GM06990 (cell line): Measurements from ENCODE around the gene PRKCB.
A peak's percentile ranks its signal among the peaks of the same experiment; 100 is the strongest.

ENCODE experiments used
- DNase-seq: peaks from one replicate; pipeline ENCODE4 v3.0.0-alpha.2; 2011; ENCODE audit not compliant: insufficient read length; ENCODE audit errors: extremely low read depth
- H3K27me3 ChIP-seq: replicated peaks from 2 replicates; pipeline ENCODE4 v1.6.0; 2011; ENCODE audit warnings: low read length; ENCODE audit not compliant: control insufficient read depth, insufficient read depth
- H3K36me3 ChIP-seq: 2 replicates; pipeline ENCODE4 v1.5.1; 2011; ENCODE audit warnings: low read length; ENCODE audit not compliant: control insufficient read depth, insufficient read depth
- H3K4me3 ChIP-seq: replicated peaks from 2 replicates; pipeline ENCODE4 v1.5.1; 2011; ENCODE audit warnings: low read depth, mild to moderate bottlenecking, control low read depth, low read length
- TF ChIP-seq, protein P1 (sequence below): IDR thresholded peaks from 2 replicates; pipeline ENCODE4 v1.5.1; 2011; ENCODE audit warnings: low read length, control low read depth, mild to moderate bottlenecking, inconsistent platforms; ENCODE audit not compliant: insufficient read depth, poor library complexity, severe bottlenecking

Gene PRKCB

DNA sequence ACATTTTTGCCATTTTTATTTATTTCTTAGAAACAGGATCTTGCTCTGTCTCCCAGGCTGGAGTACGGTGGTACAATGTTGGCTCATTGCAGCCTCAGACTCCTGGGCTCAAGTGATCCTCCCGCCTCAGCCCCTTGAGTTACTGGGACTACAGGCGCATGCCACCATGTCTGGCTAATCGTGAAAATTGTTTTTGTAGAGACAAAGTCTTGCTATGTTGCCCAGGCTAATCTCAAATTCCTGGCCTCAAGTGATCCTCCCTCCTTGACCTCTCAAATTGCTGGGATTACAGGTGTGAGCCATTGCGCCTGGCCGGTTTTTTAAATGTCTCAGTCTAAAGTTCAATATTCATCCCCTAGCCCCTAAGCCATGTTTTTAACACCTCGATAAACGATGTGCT lies 237.5 kb downstream of the PRKCB start:
- Histone ChIP-seq H3K27me3 (no peaks in the 10 kb centered on the region), H3K36me3 (peaks cover 5% of the 10 kb centered on the region), H3K4me3 (no peak overlapping the region)
- TF ChIP-seq, protein P1, sequence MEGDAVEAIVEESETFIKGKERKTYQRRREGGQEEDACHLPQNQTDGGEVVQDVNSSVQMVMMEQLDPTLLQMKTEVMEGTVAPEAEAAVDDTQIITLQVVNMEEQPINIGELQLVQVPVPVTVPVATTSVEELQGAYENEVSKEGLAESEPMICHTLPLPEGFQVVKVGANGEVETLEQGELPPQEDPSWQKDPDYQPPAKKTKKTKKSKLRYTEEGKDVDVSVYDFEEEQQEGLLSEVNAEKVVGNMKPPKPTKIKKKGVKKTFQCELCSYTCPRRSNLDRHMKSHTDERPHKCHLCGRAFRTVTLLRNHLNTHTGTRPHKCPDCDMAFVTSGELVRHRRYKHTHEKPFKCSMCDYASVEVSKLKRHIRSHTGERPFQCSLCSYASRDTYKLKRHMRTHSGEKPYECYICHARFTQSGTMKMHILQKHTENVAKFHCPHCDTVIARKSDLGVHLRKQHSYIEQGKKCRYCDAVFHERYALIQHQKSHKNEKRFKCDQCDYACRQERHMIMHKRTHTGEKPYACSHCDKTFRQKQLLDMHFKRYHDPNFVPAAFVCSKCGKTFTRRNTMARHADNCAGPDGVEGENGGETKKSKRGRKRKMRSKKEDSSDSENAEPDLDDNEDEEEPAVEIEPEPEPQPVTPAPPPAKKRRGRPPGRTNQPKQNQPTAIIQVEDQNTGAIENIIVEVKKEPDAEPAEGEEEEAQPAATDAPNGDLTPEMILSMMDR = no peak
- no peak for DNase-seq

- peaks cover 3% of the 10 kb centered on the region for H3K36me3 ChIP-seq
- H3K27me3 ChIP-seq = no peaks in the 10 kb centered on the region
- TF ChIP-seq, protein P1 = no peak
- no peak overlapping the region for H3K4me3 ChIP-seq
- no peak for DNase-seq
Measured at GRCh38 chr16:24074574-24074973, 238.8 kb downstream of the PRKCB start.

GRCh38 chr16:24075302-24075701 lies 239.5 kb downstream of the PRKCB start:
- Histone ChIP-seq H3K27me3 (no peaks in the 10 kb centered on the region), H3K4me3 (no peak overlapping the region), H3K36me3 (peaks cover 3% of the 10 kb centered on the region)
- no peak for DNase-seq
- TF ChIP-seq, protein P1 = no peak

GRCh38 chr16:24075931-24076716 lies 240.3 kb downstream of the PRKCB start:
- TF ChIP-seq, protein P1 = no peak
- H3K27me3 ChIP-seq = no peaks in the 10 kb centered on the region
- H3K4me3 ChIP-seq = no peak overlapping the region
- H3K36me3 ChIP-seq = peaks cover 3% of the 10 kb centered on the region
- DNase-seq = peak; percentile 41

- no peak for DNase-seq
- Histone ChIP-seq H3K36me3 (peaks cover 3% of the 10 kb centered on the region), H3K27me3 (no peaks in the 10 kb centered on the region), H3K4me3 (no peak overlapping the region)
- TF ChIP-seq, protein P1 = no peak
Measured at GRCh38 chr16:24077292-24077691, 241.5 kb downstream of the PRKCB start.
